Activated T-helper 17 cell treated with anti-CD3 and anti-CD28 coated beads, Interleukin-2, amount 50 U/mL, for 72 hours (primary cell): Measurements from ENCODE around the gene TMEM74B. TPM values are rescaled to one million over a fixed set of nuclear protein-coding genes. Genes with fewer than 3 reads are reported as not detected.
A peak's percentile ranks its signal among the peaks of the same experiment; 100 is the strongest.

ENCODE experiments used
- ATAC-seq: fragments of 150-1000 bp; cut with Tn5 transposase; replicated peaks from 2 replicates; pipeline ENCODE4 v1.10.0; 2021; ENCODE audit warnings: mild to moderate bottlenecking, moderate library complexity
- H3K27ac Mint-ChIP-seq: one replicate; pipeline ENCODE4 v1.8.0; 2022; ENCODE audit warnings: mixed read lengths
- H3K27me3 Mint-ChIP-seq: one replicate; pipeline ENCODE4 v1.8.0; 2022; ENCODE audit warnings: mixed read lengths
- H3K36me3 Mint-ChIP-seq: one replicate; pipeline ENCODE4 v1.8.0; 2022; ENCODE audit warnings: low read depth, mild to moderate bottlenecking, mixed read lengths
- H3K4me1 Mint-ChIP-seq: one replicate; pipeline ENCODE4 v1.8.0; 2022; ENCODE audit warnings: mixed read lengths
- H3K4me3 Mint-ChIP-seq: one replicate; pipeline ENCODE4 v1.8.0; 2022; ENCODE audit warnings: mild to moderate bottlenecking, mixed read lengths
- H3K9me3 Mint-ChIP-seq: one replicate; pipeline ENCODE4 v1.8.0; 2022; ENCODE audit warnings: mixed read lengths
- total RNA-seq, 2 donors: library from RNA; stranded (reverse); gene quantifications; one replicate each; pipeline ENCODE4 v1.2.3, GENCODE V29; 2022

TMEM74B gene
- total RNA-seq, 2 donors from 2014 or later = 0.89 to 6.0 TPM

- Mint-ChIP-seq H3K27me3 (no peaks in the 10 kb centered on the region), H3K9me3 (no peaks in the 10 kb centered on the region), H3K36me3 (no peaks in the 10 kb centered on the region), H3K27ac (no peak overlapping the region), H3K4me1 (no peaks in the 10 kb centered on the region), H3K4me3 (no peak overlapping the region)
- no peak for ATAC-seq
Measured at GRCh38 chr20:1195226-1195625, 10.4 kb upstream of the TMEM74B start.

DNA sequence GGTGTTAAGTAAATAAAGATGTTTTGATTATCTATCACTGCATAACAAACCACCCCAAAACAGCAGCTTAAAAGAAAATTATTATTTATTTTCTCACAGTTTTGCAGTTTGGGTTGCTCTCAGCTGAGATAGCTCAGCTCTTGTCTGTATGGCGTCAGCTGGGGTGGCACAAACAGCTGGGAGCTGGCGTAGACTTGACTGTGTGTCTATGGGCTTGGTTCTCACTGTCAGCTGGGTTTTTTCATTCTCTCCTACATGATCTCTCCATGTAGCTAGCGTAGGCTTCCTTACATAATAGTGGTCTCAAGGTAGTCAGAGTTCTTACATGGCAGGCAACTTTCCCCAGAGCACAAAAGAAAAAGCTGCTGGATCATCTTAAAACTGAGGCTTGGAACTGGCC is 6.5 kb upstream of the TMEM74B start:
- H3K27me3 Mint-ChIP-seq = no peaks in the 10 kb centered on the region
- H3K4me1 Mint-ChIP-seq = no peaks in the 10 kb centered on the region
- H3K9me3 Mint-ChIP-seq = no peaks in the 10 kb centered on the region
- no peak overlapping the region for H3K4me3 Mint-ChIP-seq
- no peaks in the 10 kb centered on the region for H3K36me3 Mint-ChIP-seq
- H3K27ac Mint-ChIP-seq = no peak overlapping the region
- ATAC-seq = no peak

DNA sequence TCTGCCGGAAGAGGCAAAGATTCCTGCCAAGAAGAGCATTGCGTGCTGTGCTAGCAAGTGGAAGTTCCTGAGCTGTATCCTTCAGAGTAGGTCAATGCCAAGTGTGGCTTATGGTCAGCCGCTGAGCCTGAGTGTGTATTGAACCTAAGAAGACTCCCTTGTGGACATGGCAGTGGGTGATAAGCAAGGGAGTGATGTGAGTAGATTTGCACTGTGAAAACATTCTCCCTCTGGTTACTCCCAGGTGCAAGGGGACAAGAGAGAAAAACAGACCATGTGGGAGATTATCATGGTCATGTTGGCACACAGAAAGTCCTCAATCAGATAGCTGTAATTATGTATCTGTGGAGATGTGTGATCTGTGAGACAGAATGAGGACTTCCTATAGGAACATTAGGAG is 6.1 kb upstream of the TMEM74B start:
- no peak for ATAC-seq
- H3K9me3 Mint-ChIP-seq = no peaks in the 10 kb centered on the region
- no peaks in the 10 kb centered on the region for H3K27me3 Mint-ChIP-seq
- no peaks in the 10 kb centered on the region for H3K36me3 Mint-ChIP-seq
- no peaks in the 10 kb centered on the region for H3K4me1 Mint-ChIP-seq
- no peak overlapping the region for H3K4me3 Mint-ChIP-seq
- H3K27ac Mint-ChIP-seq = no peak overlapping the region

DNA sequence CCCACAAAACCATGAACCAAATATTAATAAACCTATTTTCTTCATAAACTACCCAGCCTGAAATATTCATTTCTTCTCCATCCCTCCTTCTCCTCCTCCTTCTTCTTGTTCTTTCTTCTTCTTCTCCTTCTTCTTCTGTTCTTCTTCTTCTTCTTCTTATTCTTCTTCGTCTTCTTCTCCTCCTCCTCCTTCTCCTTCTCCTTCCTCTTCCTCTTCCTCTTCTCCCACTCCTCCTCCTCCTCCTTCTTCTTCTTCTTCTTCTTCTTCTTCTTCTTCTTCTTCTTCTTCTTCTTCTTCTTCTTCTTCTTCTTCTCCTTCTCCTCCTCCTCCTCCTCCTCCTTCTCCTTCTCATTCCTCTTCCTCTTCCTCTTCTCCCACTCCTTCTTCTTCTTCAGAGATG is 5.0 kb upstream of the TMEM74B start:
- Mint-ChIP-seq H3K4me1 (no peaks in the 10 kb centered on the region), H3K27me3 (no peaks in the 10 kb centered on the region), H3K36me3 (no peaks in the 10 kb centered on the region), H3K9me3 (no peaks in the 10 kb centered on the region), H3K4me3 (no peak overlapping the region), H3K27ac (no peak overlapping the region)
- no peak for ATAC-seq

DNA sequence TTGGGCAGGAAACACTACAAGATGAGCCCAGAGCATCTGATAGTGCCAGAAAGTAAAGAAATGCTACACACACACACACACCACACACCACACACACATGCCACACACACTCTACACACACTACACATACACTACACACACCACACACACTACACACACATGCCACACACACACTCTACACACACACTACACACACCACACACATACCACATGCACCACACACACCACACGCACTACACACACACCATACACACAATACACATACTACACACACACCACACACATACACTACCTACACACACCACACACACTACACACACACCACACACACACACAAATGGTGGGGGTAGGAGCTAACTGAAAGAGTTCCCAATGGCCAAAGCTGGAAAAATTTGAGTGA is 3.6 kb upstream of the TMEM74B start:
- H3K36me3 Mint-ChIP-seq = no peaks in the 10 kb centered on the region
- no peak overlapping the region for H3K27ac Mint-ChIP-seq
- H3K4me3 Mint-ChIP-seq = no peak overlapping the region
- H3K9me3 Mint-ChIP-seq = no peaks in the 10 kb centered on the region
- peaks cover 4% of the 10 kb centered on the region for H3K4me1 Mint-ChIP-seq
- ATAC-seq = no peak
- H3K27me3 Mint-ChIP-seq = peaks cover 8% of the 10 kb centered on the region

GRCh38 chr20:1187605-1188171 is 2.9 kb upstream of the TMEM74B start:
- Mint-ChIP-seq H3K9me3 (no peaks in the 10 kb centered on the region), H3K4me1 (peaks cover 4% of the 10 kb centered on the region), H3K27ac (no peak overlapping the region), H3K27me3 (peaks cover 14% of the 10 kb centered on the region), H3K4me3 (no peak overlapping the region), H3K36me3 (no peaks in the 10 kb centered on the region)
- ATAC-seq = no peak

GRCh38 chr20:1186367-1186991 is 1.7 kb upstream of the TMEM74B start:
- no peak for ATAC-seq
- H3K27me3 Mint-ChIP-seq = peaks cover 18% of the 10 kb centered on the region
- no peak overlapping the region for H3K27ac Mint-ChIP-seq
- peaks cover 4% of the 10 kb centered on the region for H3K4me1 Mint-ChIP-seq
- H3K9me3 Mint-ChIP-seq = no peaks in the 10 kb centered on the region
- H3K4me3 Mint-ChIP-seq = peak overlapping the region; percentile 60
- H3K36me3 Mint-ChIP-seq = no peaks in the 10 kb centered on the region

- Mint-ChIP-seq H3K36me3 (no peaks in the 10 kb centered on the region), H3K4me3 (peak overlapping the region; percentile 60), H3K4me1 (peaks cover 4% of the 10 kb centered on the region), H3K27me3 (peaks cover 18% of the 10 kb centered on the region), H3K9me3 (no peaks in the 10 kb centered on the region), H3K27ac (no peak overlapping the region)
- ATAC-seq = peak; percentile 69
Measured at GRCh38 chr20:1185790-1186334, 1.1 kb upstream of the TMEM74B start.

DNA sequence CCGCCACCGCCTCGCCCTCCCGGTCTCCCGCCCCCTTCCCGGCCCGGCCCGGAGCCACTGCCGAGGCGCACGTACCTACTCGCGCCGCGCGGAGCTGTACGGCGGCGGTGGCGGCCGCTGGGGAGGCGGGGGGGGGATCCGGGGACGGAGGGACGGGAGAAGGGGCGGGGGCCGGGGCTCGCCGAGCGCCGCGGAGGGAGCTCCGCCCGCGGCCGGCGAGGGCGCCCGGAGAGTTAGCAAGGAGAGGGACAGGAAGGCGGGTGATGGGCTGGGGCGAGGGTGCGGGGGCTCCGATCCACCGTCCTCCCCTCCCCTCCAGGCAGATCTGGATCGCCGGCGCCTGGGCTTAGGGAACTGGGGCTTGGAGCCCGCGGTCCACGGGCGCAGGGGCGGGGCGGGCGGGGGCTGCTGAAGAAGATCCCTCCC is 548 bp upstream of the TMEM74B start:
- peaks cover 4% of the 10 kb centered on the region for H3K4me1 Mint-ChIP-seq
- H3K36me3 Mint-ChIP-seq = no peaks in the 10 kb centered on the region
- peaks cover 18% of the 10 kb centered on the region for H3K27me3 Mint-ChIP-seq
- no peaks in the 10 kb centered on the region for H3K9me3 Mint-ChIP-seq
- ATAC-seq = peak; percentile 29
- no peak overlapping the region for H3K4me3 Mint-ChIP-seq
- no peak overlapping the region for H3K27ac Mint-ChIP-seq

- H3K9me3 Mint-ChIP-seq = no peaks in the 10 kb centered on the region
- peaks cover 18% of the 10 kb centered on the region for H3K27me3 Mint-ChIP-seq
- H3K36me3 Mint-ChIP-seq = no peaks in the 10 kb centered on the region
- ATAC-seq = no peak
- H3K4me3 Mint-ChIP-seq = peak overlapping the region; percentile 74
- peak overlapping the region; percentile 12 for H3K27ac Mint-ChIP-seq
- H3K4me1 Mint-ChIP-seq = peaks cover 4% of the 10 kb centered on the region
Measured at GRCh38 chr20:1184260-1184637, 532 bp downstream of the TMEM74B start.

DNA sequence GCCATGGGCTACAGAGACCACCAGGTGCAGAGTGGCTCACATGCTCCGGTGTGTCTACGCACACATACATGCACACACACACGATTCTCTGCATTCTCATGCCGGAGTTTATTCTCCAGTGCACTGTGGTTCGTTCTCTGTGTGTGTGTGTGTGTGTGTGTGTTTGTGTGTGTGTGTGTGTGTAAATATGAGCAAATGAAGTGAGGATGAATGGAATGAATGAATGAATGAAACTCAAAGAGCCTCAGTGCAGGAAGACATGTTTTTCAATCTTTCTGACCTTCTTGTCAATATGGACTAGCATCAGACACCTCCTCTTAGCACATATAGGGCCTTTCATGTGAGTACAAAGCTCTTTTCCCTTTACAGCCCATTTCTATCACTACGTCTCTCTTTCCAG is 1.6 kb downstream of the TMEM74B start:
- Mint-ChIP-seq H3K4me1 (peaks cover 4% of the 10 kb centered on the region), H3K27ac (no peak overlapping the region), H3K9me3 (no peaks in the 10 kb centered on the region), H3K36me3 (no peaks in the 10 kb centered on the region), H3K27me3 (peaks cover 18% of the 10 kb centered on the region), H3K4me3 (no peak overlapping the region)
- ATAC-seq = no peak

GRCh38 chr20:1182106-1182505 is 2.7 kb downstream of the TMEM74B start:
- H3K4me1 Mint-ChIP-seq = peaks cover 4% of the 10 kb centered on the region
- H3K27me3 Mint-ChIP-seq = peaks cover 18% of the 10 kb centered on the region
- H3K36me3 Mint-ChIP-seq = peaks cover under 1% of the 10 kb centered on the region
- no peaks in the 10 kb centered on the region for H3K9me3 Mint-ChIP-seq
- H3K4me3 Mint-ChIP-seq = no peak overlapping the region
- H3K27ac Mint-ChIP-seq = no peak overlapping the region
- ATAC-seq = no peak

DNA sequence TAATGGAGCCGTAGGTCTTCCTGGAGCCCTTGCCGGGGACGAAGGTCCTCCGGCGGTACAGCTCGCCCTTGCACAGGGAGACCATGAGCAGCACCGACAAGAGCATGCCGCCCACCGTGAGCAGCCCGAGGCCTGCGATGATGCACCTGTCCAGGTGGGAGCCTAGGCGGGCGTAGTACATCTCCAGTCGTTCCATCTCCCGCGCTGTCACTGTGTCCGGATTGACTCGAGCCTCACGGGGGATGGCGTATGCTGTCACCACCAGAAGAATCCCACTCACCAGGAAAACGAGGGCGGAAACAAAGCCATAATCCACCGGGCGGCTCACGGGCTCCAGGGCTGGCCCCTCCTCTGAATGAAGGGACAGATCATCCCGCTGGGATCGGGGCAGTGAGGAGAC is 3.8 kb downstream of the TMEM74B start:
- Mint-ChIP-seq H3K4me1 (peaks cover 4% of the 10 kb centered on the region), H3K4me3 (no peak overlapping the region), H3K9me3 (no peaks in the 10 kb centered on the region), H3K36me3 (peaks cover 12% of the 10 kb centered on the region), H3K27ac (no peak overlapping the region), H3K27me3 (peaks cover 18% of the 10 kb centered on the region)
- no peak for ATAC-seq

- H3K4me1 Mint-ChIP-seq = no peaks in the 10 kb centered on the region
- no peak overlapping the region for H3K4me3 Mint-ChIP-seq
- no peaks in the 10 kb centered on the region for H3K9me3 Mint-ChIP-seq
- peaks cover 23% of the 10 kb centered on the region for H3K36me3 Mint-ChIP-seq
- ATAC-seq = no peak
- H3K27ac Mint-ChIP-seq = no peak overlapping the region
- H3K27me3 Mint-ChIP-seq = peaks cover 11% of the 10 kb centered on the region
Measured at GRCh38 chr20:1178623-1179022, 6.2 kb downstream of the TMEM74B start.

DNA sequence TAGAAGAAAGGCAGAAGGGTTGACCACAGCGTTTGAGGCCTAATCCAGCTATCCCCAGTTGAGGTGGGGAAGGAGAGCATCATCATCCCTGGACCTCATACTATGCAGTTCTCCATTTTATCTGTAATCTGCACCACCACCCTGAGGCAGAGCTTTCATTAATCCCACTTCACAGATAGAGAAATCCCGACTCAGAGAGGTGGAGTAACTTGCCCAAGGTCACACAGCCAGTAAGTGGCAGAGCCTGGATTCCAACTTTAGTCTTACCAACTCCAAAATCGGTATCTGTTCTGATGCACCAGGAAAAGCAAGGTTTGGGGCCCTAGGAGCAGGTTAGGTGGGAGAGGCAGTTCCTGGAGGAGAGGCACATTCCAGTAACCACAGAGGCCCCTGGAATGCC is 6.7 kb downstream of the TMEM74B start:
- no peak overlapping the region for H3K4me3 Mint-ChIP-seq
- no peaks in the 10 kb centered on the region for H3K4me1 Mint-ChIP-seq
- H3K9me3 Mint-ChIP-seq = no peaks in the 10 kb centered on the region
- ATAC-seq = no peak
- peaks cover 7% of the 10 kb centered on the region for H3K27me3 Mint-ChIP-seq
- H3K27ac Mint-ChIP-seq = no peak overlapping the region
- H3K36me3 Mint-ChIP-seq = peaks cover 26% of the 10 kb centered on the region
